ENCODE results near the gene MLLT1.

Gene MLLT1

DNA sequence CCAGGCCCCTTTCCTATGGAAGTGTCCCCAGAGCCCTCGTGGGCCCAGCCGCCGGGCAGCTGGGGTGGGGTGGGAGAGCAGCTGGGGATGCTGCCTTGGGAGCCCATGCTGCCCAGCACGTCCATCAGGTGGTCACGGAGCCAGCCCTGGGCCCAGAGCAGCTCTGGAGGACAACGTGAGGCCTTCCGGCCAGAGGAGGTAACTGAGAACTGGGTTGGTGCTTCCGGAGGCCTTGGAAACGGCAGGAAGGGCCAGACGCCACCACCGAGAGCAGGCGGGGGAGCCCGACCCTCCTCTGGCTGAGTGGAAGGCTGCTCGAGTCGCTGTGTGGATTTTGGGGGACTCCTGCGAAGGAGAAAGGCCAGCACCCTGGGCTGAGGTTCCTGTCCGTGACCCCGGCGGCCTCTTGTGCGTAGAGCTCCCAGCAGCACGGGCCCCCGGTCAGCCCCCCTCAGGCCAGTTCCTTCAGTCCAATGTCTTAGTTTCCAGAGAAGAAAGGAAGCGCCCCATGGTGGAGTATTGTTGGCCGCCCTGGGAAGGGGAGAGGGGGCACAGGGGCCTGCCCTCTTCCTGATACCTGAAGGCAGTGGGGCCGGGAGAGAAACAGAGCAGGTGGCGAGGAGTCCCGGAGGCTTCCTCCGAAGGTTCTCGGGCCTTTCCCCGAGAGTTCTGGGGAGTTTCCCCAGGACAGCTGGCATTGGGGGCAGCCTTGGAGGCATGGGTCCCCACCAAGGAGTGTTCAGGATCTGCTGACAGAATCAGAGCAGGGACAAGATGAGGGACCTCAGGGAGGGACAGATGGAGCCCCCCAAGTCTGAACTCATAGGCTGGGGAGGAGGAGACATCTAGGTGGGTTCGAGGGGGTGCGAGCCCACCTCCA lies 68.8 kb downstream of the MLLT1 start:
- TF ChIP-seq, protein P1, sequence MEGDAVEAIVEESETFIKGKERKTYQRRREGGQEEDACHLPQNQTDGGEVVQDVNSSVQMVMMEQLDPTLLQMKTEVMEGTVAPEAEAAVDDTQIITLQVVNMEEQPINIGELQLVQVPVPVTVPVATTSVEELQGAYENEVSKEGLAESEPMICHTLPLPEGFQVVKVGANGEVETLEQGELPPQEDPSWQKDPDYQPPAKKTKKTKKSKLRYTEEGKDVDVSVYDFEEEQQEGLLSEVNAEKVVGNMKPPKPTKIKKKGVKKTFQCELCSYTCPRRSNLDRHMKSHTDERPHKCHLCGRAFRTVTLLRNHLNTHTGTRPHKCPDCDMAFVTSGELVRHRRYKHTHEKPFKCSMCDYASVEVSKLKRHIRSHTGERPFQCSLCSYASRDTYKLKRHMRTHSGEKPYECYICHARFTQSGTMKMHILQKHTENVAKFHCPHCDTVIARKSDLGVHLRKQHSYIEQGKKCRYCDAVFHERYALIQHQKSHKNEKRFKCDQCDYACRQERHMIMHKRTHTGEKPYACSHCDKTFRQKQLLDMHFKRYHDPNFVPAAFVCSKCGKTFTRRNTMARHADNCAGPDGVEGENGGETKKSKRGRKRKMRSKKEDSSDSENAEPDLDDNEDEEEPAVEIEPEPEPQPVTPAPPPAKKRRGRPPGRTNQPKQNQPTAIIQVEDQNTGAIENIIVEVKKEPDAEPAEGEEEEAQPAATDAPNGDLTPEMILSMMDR (conservative IDR thresholded peaks at IDR 0.05; ENCODE audit: low read depth), result no peak
- CTCF ChIA-PET, result no interaction called here
- peak overlapping the region; percentile 9; the same call in 1 of the 2 replicates for H3K27ac ChIP-seq
- POLR2A ChIA-PET (ENCODE audit: low non-redundant PET), result no interaction called here
- no peak for DNase-seq (ENCODE audit: low spot score)

DNA sequence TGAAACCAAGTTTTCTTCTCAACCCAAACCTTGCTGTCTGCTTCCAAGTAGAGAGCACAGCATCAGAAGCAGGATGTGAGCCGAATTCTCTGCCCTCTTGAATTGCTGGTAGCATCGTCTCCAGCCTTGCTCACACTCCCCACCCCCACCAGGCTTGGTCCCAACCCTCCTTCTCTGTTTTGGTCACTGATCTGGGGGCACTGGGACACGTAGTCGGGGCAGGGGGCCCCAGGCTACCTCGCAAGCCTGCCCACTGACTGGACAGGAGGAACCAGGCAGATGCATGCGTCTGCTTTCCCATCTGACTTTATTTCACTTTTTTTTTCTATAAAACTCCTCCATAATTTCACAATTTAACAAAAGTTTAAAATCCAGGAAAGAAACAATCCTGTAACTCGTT lies 69.7 kb downstream of the MLLT1 start:
- DNase-seq (ENCODE audit: low spot score), result no peak
- ChIA-PET CTCF (no interaction called here), POLR2A (ENCODE audit: low non-redundant PET) (no interaction called here)
- no peak overlapping the region for H3K27ac ChIP-seq
- TF ChIP-seq, protein P1 (conservative IDR thresholded peaks at IDR 0.05; ENCODE audit: low read depth), result no peak

DNA sequence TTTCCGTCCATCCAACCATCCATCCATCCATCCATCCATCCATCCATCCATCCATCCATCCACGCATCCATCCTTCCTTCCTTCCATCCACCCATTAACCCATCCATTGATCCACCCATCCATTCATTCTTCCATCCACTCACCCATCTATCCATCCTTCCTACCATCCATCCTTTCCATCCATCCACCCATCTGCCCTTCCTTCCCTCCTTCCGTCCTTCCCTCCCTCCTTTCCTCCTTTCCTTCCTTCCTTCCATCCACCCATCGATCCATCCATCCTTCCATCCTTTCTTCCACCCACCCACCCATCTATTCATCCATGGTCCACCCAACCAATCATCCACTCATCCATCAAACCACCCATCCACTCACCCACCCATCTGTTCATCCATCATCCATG lies 70.1 kb downstream of the MLLT1 start:
- no peak overlapping the region for H3K27ac ChIP-seq
- TF ChIP-seq, protein P1 (conservative IDR thresholded peaks at IDR 0.05; ENCODE audit: low read depth), result no peak
- CTCF ChIA-PET, result interaction anchor here (0.7 to 1.2 kb wide), 2 partner anchors 9 to 127 kb away, joined by 3 read pairs; no protein-coding TSS in a partner anchor
- POLR2A ChIA-PET (ENCODE audit: low non-redundant PET), result no interaction called here
- DNase-seq (ENCODE audit: low spot score), result no peak

DNA sequence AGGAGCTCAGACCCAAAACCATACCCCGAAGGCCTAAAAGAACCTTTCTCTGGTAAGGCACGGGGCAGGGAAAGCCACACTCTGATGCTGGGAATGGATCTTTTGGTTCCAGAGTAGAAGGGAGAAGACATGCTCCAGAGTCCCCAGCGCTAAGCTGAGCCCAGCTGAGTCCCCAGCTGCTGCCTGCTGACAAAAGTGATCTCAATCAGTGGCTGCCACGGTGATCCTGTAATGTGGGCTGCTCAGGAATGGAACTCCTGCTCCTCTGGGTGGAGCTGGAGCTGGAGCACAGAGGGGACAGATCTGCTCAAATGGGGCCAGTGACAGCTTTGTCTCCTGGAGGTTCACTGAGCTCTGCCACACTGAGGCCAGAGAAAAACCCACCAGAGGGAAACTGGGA lies 70.5 kb downstream of the MLLT1 start:
- TF ChIP-seq, protein P1 (conservative IDR thresholded peaks at IDR 0.05; ENCODE audit: low read depth), result no peak
- POLR2A ChIA-PET (ENCODE audit: low non-redundant PET), result no interaction called here
- H3K27ac ChIP-seq, result peak overlapping the region; percentile 21; the same call in 1 of the 2 replicates
- no peak for DNase-seq (ENCODE audit: low spot score)
- CTCF ChIA-PET, result interaction anchor here (0.7 to 1.2 kb wide), 2 partner anchors 9 to 127 kb away, joined by 3 read pairs; no protein-coding TSS in a partner anchor

DNA sequence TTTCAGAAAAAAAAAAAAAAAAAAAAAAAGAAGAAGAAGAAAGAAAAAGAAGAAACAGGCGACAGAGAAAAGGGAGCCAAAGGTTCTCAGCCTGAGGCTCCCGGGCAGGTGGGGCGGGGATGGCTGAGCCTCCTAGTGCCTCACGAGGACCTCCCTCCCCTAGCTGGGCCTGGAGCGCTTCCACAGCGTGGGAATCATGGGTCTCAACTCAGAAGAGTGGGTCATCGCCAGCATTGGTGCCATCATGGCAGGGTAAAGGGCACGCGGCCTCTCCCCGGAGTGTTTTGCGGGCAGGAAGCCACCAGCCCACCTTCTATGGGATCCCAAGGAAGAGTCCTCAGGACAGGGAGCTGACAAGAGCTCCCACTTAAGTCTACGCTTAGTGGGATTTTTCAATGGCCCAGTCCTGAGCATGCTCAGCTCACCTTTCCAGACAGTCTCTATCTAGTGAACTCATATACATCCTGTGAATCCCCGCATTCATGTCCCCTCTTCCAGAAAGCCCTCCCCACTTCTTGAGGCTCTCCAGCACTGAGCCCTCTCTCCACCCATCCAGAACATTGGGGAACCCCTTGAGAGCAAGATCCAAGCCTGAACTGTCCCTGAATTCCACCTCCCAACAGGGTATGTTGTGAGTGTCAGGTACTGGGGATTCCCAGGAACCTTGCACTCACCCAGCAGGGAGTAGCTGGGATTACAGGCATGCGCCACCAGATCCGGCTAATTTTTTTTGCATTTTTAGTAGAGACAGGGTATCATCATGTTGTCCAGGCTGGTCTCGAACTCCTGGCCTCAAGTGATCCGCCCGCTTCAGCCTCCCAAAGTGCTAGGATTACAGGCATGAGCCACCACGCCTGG lies 74.7 kb downstream of the MLLT1 start:
- TF ChIP-seq, protein P1 (conservative IDR thresholded peaks at IDR 0.05; ENCODE audit: low read depth), result no peak
- CTCF ChIA-PET, result interaction anchor here (0.6 to 1.2 kb wide), 3 partner anchors 13 to 149 kb away, joined by 3 to 5 read pairs (median 3); no protein-coding TSS in a partner anchor
- POLR2A ChIA-PET (ENCODE audit: low non-redundant PET), result no interaction called here
- no peak for DNase-seq (ENCODE audit: low spot score)
- no peak overlapping the region for H3K27ac ChIP-seq

DNA sequence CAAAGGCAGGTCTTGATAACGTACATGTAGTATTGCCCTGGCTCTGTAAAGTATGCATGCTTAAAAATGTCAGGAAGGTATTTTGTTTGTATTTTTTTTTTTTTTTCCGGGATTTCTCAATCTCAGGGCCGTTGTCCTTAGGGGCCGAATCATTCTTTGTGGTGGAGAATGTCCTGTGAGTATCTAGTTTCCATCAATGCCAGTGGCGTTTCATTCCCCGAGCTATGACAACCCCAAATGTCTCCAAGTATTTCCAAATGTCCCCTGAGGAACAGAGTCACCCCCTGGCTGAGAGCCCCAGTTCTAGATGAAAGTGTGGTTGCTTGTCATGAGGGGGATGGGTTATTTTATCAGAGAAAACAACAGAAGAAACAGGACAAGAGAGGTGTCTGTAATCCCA lies 75.6 kb downstream of the MLLT1 start:
- no peak overlapping the region for H3K27ac ChIP-seq
- POLR2A ChIA-PET (ENCODE audit: low non-redundant PET), result no interaction called here
- CTCF ChIA-PET, result interaction anchor here (0.6 kb wide), 1 partner anchor 14 kb away, joined by 3 read pairs; no protein-coding TSS in a partner anchor
- TF ChIP-seq, protein P1 (conservative IDR thresholded peaks at IDR 0.05; ENCODE audit: low read depth), result no peak
- DNase-seq (ENCODE audit: low spot score), result no peak
